CD4-positive, alpha-beta T cell treated with Interleukin-6 for 4 hours (primary cell): ENCODE measurements around the gene TRIM71.
"Not testable (repeated sequence)": the region's sequence is repeated elsewhere in the genome, so short reads cannot be mapped to it uniquely, and the experiment has no call there.

ENCODE experiments used
- DNase-seq: peaks from one replicate; pipeline ENCODE4 v3.0.0-alpha.2; 2020; ENCODE audit warnings: mixed read lengths

The TRIM71 gene

GRCh38 chr3:32844322-32844654, 26.5 kb downstream of the TRIM71 start:
- no peak for DNase-seq

- no peak for DNase-seq
These were observed 27.1 kb downstream of the TRIM71 start for GRCh38 chr3:32844914-32845313.

GRCh38 chr3:32845546-32845945, 27.7 kb downstream of the TRIM71 start:
- DNase-seq: not testable (repeated sequence)

- not testable (repeated sequence) for DNase-seq
These were observed 29.2 kb downstream of the TRIM71 start for GRCh38 chr3:32847045-32847444.

GRCh38 chr3:32847528-32847927, 29.7 kb downstream of the TRIM71 start:
- DNase-seq: no peak

GRCh38 chr3:32848215-32848614, 30.4 kb downstream of the TRIM71 start:
- no peak for DNase-seq

GRCh38 chr3:32849046-32849445, 31.2 kb downstream of the TRIM71 start:
- DNase-seq: no peak

GRCh38 chr3:32850226-32850625, 32.4 kb downstream of the TRIM71 start:
- DNase-seq: no peak

GRCh38 chr3:32850636-32851035, 32.8 kb downstream of the TRIM71 start:
- DNase-seq: no peak

GRCh38 chr3:32852146-32852545, 34.3 kb downstream of the TRIM71 start:
- DNase-seq: no peak

GRCh38 chr3:32855350-32855953, 37.7 kb downstream of the TRIM71 start:
- no peak for DNase-seq

GRCh38 chr3:32856355-32856889, 38.6 kb downstream of the TRIM71 start:
- no peak for DNase-seq

- DNase-seq: no peak
These were observed 39.2 kb downstream of the TRIM71 start for GRCh38 chr3:32856901-32857507.

GRCh38 chr3:32857921-32858320, 40.1 kb downstream of the TRIM71 start:
- no peak for DNase-seq

- DNase-seq: no peak
These were observed 41.9 kb downstream of the TRIM71 start for GRCh38 chr3:32859604-32860237.

GRCh38 chr3:32860499-32860898, 42.7 kb downstream of the TRIM71 start:
- no peak for DNase-seq

GRCh38 chr3:32861681-32862080, 43.9 kb downstream of the TRIM71 start:
- no peak for DNase-seq

GRCh38 chr3:32862247-32862935, 44.6 kb downstream of the TRIM71 start:
- no peak for DNase-seq

GRCh38 chr3:32862936-32863487, 45.2 kb downstream of the TRIM71 start:
- no peak for DNase-seq

GRCh38 chr3:32865383-32865782, 47.6 kb downstream of the TRIM71 start:
- DNase-seq: no peak

GRCh38 chr3:32866533-32866932, 48.7 kb downstream of the TRIM71 start:
- DNase-seq: no peak

GRCh38 chr3:32867954-32868353, 50.2 kb downstream of the TRIM71 start:
- no peak for DNase-seq
